ENCODE results near the gene ENPP3.

Gene ENPP3

GRCh38 chr6:131717836-131718542 is 80.9 kb downstream of the ENPP3 start:
- TF ChIP-seq CTCF (IDR thresholded peaks at IDR 0.05; ENCODE audit: low read depth, low read length): no peak
- H3K4me3 ChIP-seq (replicated peaks in 1 of 2; ENCODE audit: low read depth in 2 of 2, low read length in 2 of 2): no peak overlapping the region
- no peak for DNase-seq (ENCODE audit: low read depth in 2 of 2)

- DNase-seq (ENCODE audit: low read depth in 2 of 2): no peak
- TF ChIP-seq CTCF (IDR thresholded peaks at IDR 0.05; ENCODE audit: low read depth, low read length): no peak
- H3K4me3 ChIP-seq (replicated peaks in 1 of 2; ENCODE audit: low read depth in 2 of 2, low read length in 2 of 2): no peak overlapping the region
Measured at GRCh38 chr6:131721161-131721560, 84.1 kb downstream of the ENPP3 start.

GRCh38 chr6:131724114-131724513 is 87.0 kb downstream of the ENPP3 start:
- DNase-seq (ENCODE audit: low read depth in 2 of 2): peak in 1 of 2 donors; percentile 23
- no peak overlapping the region for H3K4me3 ChIP-seq (replicated peaks in 1 of 2; ENCODE audit: low read depth in 2 of 2, low read length in 2 of 2)
- no peak for TF ChIP-seq CTCF (IDR thresholded peaks at IDR 0.05; ENCODE audit: low read depth, low read length)

- no peak for DNase-seq (ENCODE audit: low read depth in 2 of 2)
- TF ChIP-seq CTCF (IDR thresholded peaks at IDR 0.05; ENCODE audit: low read depth, low read length): no peak
- no peak overlapping the region for H3K4me3 ChIP-seq (replicated peaks in 1 of 2; ENCODE audit: low read depth in 2 of 2, low read length in 2 of 2)
Measured at GRCh38 chr6:131727467-131727866, 90.4 kb downstream of the ENPP3 start.

GRCh38 chr6:131727868-131728267 is 90.8 kb downstream of the ENPP3 start:
- no peak for TF ChIP-seq CTCF (IDR thresholded peaks at IDR 0.05; ENCODE audit: low read depth, low read length)
- DNase-seq (ENCODE audit: low read depth in 2 of 2): no peak
- H3K4me3 ChIP-seq (replicated peaks in 1 of 2; ENCODE audit: low read depth in 2 of 2, low read length in 2 of 2): no peak overlapping the region

- DNase-seq (ENCODE audit: low read depth in 2 of 2): no peak
- H3K4me3 ChIP-seq (replicated peaks in 1 of 2; ENCODE audit: low read depth in 2 of 2, low read length in 2 of 2): no peak overlapping the region
Measured at GRCh38 chr6:131728296-131728939, 91.3 kb downstream of the ENPP3 start.

More at GRCh38 chr6:131728296-131728939, 91.3 kb downstream of the ENPP3 start:
- no peak for TF ChIP-seq CTCF (IDR thresholded peaks at IDR 0.05; ENCODE audit: low read depth, low read length)

All from cardiac fibroblast (primary cell).